Fibroblast of lung (primary cell): Measurements from ENCODE around the gene NSRP1. TPM values are rescaled to one million over a fixed set of nuclear protein-coding genes. Genes with fewer than 3 reads are reported as not detected.
"Not testable (repeated sequence)": the region's sequence is repeated elsewhere in the genome, so short reads cannot be mapped to it uniquely, and the experiment has no call there.

ENCODE experiments used
- DNase-seq, 2 donors: peaks; one replicate each; pipeline versions ENCODE4 v3.0.0 to v3.0.0-alpha.2; 2010; ENCODE audit warnings: low read depth in 2 of 2
- H2AFZ ChIP-seq: 2 replicates; pipeline ENCODE4 v1.5.1; 2012; ENCODE audit warnings: low read length, control low read depth, inconsistent platforms
- H3K27ac ChIP-seq: 2 replicates; pipeline ENCODE4 v1.5.1; 2011; ENCODE audit warnings: low read length, control low read depth; ENCODE audit not compliant: insufficient read depth
- H3K27me3 ChIP-seq: 2 replicates; pipeline ENCODE4 v1.5.1; 2011; ENCODE audit warnings: mild to moderate bottlenecking, low read length; ENCODE audit not compliant: control insufficient read depth, insufficient read depth
- H3K36me3 ChIP-seq: 2 replicates; pipeline ENCODE4 v1.5.1; 2011; ENCODE audit warnings: low read length; ENCODE audit not compliant: control insufficient read depth, insufficient read depth
- H3K4me1 ChIP-seq: 2 replicates; pipeline ENCODE4 v1.5.1; 2011; ENCODE audit warnings: low read length; ENCODE audit not compliant: control insufficient read depth, insufficient read depth; ENCODE audit errors: extremely low read depth
- H3K4me2 ChIP-seq: 2 replicates; pipeline ENCODE4 v1.5.1; 2011; ENCODE audit warnings: low read length, control low read depth; ENCODE audit not compliant: insufficient read depth; ENCODE audit errors: extremely low read depth
- H3K4me3 ChIP-seq, 4 experiments: fragments of 200-600 bp in 1 of 4; sonication (generic) in 1 of 4; replicated peaks in 1 of 4; 2 replicates each; pipeline ENCODE4 v1.5.1; 2011 to 2016; ENCODE audit warnings: low read length in 4 of 4, low read depth in 3 of 4, mild to moderate bottlenecking in 3 of 4, control low read depth in 2 of 4, inconsistent platforms in 1 of 4, mixed read lengths in 1 of 4; ENCODE audit not compliant: insufficient read depth in 1 of 4; ENCODE audit errors: control extremely low read depth in 1 of 4
- H3K79me2 ChIP-seq: 2 replicates; pipeline ENCODE4 v1.5.1; 2012; ENCODE audit warnings: mild to moderate bottlenecking, low read length, inconsistent platforms; ENCODE audit not compliant: control insufficient read depth, insufficient read depth
- H3K9ac ChIP-seq: 2 replicates; pipeline ENCODE4 v1.5.1; 2011; ENCODE audit warnings: mild to moderate bottlenecking, low read length, control low read depth; ENCODE audit not compliant: insufficient read depth
- H3K9me3 ChIP-seq: 2 replicates; pipeline ENCODE4 v1.5.1; 2012; ENCODE audit warnings: low read depth, low read length; ENCODE audit not compliant: control insufficient read depth, insufficient read depth
- H4K20me1 ChIP-seq: 2 replicates; pipeline ENCODE4 v1.5.1; 2011; ENCODE audit warnings: low read length; ENCODE audit not compliant: control insufficient read depth, insufficient read depth; ENCODE audit errors: extremely low read depth
- EZH2 ChIP-seq: IDR thresholded peaks from 2 replicates; pipeline ENCODE4 v1.5.1; 2012; ENCODE audit warnings: low read length, control low read depth, mild to moderate bottlenecking; ENCODE audit errors: missing control alignments
- polyA plus RNA-seq, 2 donors: library from polyadenylated mRNA; depleted of rRNA in 1 of 2; stranded (reverse) in 1 of 2; unstranded in 1 of 2; fragments of >200 nt; gene quantifications; 2 replicates each; pipeline ENCODE4 v1.2.1, GENCODE V29; 2011 to 2012; ENCODE audit warnings: missing spikeins in 1 of 2
- total RNA-seq: library from RNA; depleted of rRNA; stranded (reverse); fragments of >200 nt; gene quantifications from 2 replicates; pipeline ENCODE4 v1.2.1, GENCODE V29; 2014
- TF ChIP-seq, protein P1 (sequence below), 2 donors: IDR thresholded peaks in 1 of 2; conservative IDR thresholded peaks in 1 of 2; 1 replicate in 1 of 2; 2 replicates in 1 of 2; pipeline ENCODE4 v1.5.1; 2011 to 2012; ENCODE audit warnings: low read length in 2 of 2, control low read depth in 1 of 2, inconsistent platforms in 1 of 2, low read depth in 1 of 2, mild to moderate bottlenecking in 1 of 2

Gene NSRP1
- total and polyA plus RNA-seq, 2 donors (not counting 1 experiment from before 2014, with no cell fraction given) = 12.7 to 19.8 TPM

DNA sequence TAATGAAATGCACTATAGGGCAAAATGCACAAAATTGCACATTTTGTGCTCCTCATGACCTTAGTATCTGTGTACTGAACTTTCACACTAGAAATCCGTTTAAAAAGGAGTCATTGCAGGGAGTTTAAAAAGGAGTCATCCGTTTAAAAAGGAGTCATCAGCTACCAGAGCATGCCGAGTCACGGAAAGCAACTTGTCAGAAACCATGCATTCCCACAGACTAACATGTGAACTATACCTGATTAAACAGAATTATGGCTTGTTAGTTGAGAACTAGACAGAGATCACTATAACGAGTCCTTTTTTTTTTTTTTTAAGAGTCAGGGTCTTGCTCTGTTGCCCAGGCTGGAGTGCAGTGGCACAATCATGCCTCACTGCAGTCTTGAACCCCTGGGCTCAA, 83.0 kb downstream of the NSRP1 start:
- TF ChIP-seq, protein P1, sequence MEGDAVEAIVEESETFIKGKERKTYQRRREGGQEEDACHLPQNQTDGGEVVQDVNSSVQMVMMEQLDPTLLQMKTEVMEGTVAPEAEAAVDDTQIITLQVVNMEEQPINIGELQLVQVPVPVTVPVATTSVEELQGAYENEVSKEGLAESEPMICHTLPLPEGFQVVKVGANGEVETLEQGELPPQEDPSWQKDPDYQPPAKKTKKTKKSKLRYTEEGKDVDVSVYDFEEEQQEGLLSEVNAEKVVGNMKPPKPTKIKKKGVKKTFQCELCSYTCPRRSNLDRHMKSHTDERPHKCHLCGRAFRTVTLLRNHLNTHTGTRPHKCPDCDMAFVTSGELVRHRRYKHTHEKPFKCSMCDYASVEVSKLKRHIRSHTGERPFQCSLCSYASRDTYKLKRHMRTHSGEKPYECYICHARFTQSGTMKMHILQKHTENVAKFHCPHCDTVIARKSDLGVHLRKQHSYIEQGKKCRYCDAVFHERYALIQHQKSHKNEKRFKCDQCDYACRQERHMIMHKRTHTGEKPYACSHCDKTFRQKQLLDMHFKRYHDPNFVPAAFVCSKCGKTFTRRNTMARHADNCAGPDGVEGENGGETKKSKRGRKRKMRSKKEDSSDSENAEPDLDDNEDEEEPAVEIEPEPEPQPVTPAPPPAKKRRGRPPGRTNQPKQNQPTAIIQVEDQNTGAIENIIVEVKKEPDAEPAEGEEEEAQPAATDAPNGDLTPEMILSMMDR (conservative IDR thresholded peaks at IDR 0.05 in 1 of 2, IDR thresholded peaks at IDR 0.05 in 1 of 2; ENCODE audit: low read depth in 1 of 2, low read length in 2 of 2) = no peak
- no peak for TF ChIP-seq EZH2
- Histone ChIP-seq H3K27ac (no peak overlapping the region), H3K4me2 (no peak overlapping the region), H2AFZ (no peak overlapping the region), H3K9ac (no peak overlapping the region), H3K4me1 (no peaks in the 10 kb centered on the region), H3K79me2 (no peaks in the 10 kb centered on the region), H3K27me3 (no peaks in the 10 kb centered on the region), H3K9me3 (no peaks in the 10 kb centered on the region), H3K4me3 (no peak overlapping the region), H4K20me1 (no peaks in the 10 kb centered on the region), H3K36me3 (no peaks in the 10 kb centered on the region)
- DNase-seq = no peak

DNA sequence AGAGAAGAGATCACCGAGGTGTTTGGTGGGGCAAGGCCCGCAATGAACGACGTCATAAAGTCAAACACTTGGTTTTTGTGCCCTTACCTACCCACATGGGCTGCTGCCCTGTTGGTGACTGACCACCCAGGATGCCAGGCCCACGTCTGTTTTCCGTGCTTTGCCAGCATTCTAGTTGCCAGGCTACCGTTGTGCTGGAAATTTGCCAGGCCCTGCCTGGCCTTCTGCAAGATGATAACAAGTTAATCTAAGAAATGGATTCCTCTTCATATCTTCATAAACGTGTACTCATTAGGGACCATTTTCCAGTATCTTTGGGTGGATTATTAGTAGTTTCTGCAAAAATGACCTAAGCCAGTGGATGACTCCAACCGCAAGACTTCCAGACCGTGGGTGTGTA, 83.5 kb downstream of the NSRP1 start:
- Histone ChIP-seq H3K36me3 (no peaks in the 10 kb centered on the region), H3K4me2 (no peak overlapping the region), H3K4me1 (no peaks in the 10 kb centered on the region), H3K79me2 (no peaks in the 10 kb centered on the region), H3K27me3 (no peaks in the 10 kb centered on the region), H3K9ac (no peak overlapping the region), H3K9me3 (no peaks in the 10 kb centered on the region), H3K27ac (no peak overlapping the region), H3K4me3 (no peak overlapping the region), H2AFZ (no peak overlapping the region), H4K20me1 (no peaks in the 10 kb centered on the region)
- TF ChIP-seq, protein P1 (conservative IDR thresholded peaks at IDR 0.05 in 1 of 2, IDR thresholded peaks at IDR 0.05 in 1 of 2; ENCODE audit: low read depth in 1 of 2, low read length in 2 of 2) = no peak
- TF ChIP-seq EZH2 = no peak
- no peak for DNase-seq

DNA sequence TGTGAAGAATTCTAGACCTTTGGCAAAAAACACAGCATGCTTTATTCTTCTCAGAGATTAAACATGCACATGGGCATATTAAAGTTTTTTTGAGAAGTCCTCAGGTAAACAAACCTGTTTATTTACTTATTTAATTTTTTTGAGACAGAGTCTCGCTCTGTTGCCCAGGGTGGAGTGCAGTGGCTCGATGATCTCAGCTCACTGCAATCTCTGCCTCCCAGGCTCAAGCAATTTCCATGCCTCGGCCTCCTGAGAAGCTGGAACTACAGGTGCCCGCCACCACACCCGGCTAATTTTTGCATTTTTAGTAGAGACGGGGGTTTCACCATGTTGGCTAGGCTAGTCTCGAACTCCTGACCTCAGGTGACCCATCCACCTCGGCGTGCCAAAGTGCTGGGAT, 84.0 kb downstream of the NSRP1 start:
- DNase-seq, H2AFZ ChIP-seq, H3K27ac ChIP-seq, H4K20me1 ChIP-seq, H3K4me2 ChIP-seq, H3K9me3 ChIP-seq, H3K9ac ChIP-seq, H3K36me3 ChIP-seq, H3K27me3 ChIP-seq, H3K4me1 ChIP-seq, H3K79me2 ChIP-seq, H3K4me3 ChIP-seq: not testable (repeated sequence)
